ENCODE data around the gene TMEM132C. TPM values are rescaled to one million over a fixed set of nuclear protein-coding genes. Genes with fewer than 3 reads are reported as not detected.

Gene TMEM132C
- total RNA-seq, 1 experiment from 2014 or later, result not detected

DNA sequence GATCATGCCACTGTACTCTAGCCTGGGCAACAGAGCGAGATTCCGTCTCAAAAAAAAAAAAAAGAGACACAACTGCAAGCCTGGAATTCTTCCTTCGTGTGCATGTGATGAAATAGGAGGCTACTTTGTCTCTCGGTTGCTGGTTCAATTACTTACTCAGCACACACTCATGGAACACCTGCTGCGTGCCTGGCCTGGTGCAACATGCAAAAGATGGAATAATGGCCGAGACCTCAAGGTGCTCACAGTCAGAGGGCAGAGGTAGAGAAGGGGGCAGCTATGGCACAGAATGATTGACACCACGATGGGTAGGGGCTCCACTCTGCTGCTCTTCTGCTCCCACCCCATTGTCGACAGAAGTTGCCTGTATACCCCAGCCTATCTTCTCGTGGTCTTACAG, 444.5 kb downstream of the TMEM132C start:
- ATAC-seq, result no peak
- no peak for DNase-seq (ENCODE audit: low spot score)
- TF ChIP-seq CREB1 (CRISPR knock-in tag; IDR thresholded peaks at IDR 0.05), result no peak
- TF ChIP-seq, protein P1, sequence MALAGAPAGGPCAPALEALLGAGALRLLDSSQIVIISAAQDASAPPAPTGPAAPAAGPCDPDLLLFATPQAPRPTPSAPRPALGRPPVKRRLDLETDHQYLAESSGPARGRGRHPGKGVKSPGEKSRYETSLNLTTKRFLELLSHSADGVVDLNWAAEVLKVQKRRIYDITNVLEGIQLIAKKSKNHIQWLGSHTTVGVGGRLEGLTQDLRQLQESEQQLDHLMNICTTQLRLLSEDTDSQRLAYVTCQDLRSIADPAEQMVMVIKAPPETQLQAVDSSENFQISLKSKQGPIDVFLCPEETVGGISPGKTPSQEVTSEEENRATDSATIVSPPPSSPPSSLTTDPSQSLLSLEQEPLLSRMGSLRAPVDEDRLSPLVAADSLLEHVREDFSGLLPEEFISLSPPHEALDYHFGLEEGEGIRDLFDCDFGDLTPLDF (CRISPR knock-in tag; IDR thresholded peaks at IDR 0.05), result no peak
- TF ChIP-seq HMGA2 (CRISPR knock-in tag; IDR thresholded peaks at IDR 0.05), result no peak
- TF ChIP-seq TP53 (CRISPR knock-in tag; IDR thresholded peaks at IDR 0.05), result no peak
- TF ChIP-seq, protein P2, sequence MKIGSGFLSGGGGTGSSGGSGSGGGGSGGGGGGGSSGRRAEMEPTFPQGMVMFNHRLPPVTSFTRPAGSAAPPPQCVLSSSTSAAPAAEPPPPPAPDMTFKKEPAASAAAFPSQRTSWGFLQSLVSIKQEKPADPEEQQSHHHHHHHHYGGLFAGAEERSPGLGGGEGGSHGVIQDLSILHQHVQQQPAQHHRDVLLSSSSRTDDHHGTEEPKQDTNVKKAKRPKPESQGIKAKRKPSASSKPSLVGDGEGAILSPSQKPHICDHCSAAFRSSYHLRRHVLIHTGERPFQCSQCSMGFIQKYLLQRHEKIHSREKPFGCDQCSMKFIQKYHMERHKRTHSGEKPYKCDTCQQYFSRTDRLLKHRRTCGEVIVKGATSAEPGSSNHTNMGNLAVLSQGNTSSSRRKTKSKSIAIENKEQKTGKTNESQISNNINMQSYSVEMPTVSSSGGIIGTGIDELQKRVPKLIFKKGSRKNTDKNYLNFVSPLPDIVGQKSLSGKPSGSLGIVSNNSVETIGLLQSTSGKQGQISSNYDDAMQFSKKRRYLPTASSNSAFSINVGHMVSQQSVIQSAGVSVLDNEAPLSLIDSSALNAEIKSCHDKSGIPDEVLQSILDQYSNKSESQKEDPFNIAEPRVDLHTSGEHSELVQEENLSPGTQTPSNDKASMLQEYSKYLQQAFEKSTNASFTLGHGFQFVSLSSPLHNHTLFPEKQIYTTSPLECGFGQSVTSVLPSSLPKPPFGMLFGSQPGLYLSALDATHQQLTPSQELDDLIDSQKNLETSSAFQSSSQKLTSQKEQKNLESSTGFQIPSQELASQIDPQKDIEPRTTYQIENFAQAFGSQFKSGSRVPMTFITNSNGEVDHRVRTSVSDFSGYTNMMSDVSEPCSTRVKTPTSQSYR (CRISPR knock-in tag; IDR thresholded peaks at IDR 0.05), result no peak
- no peak for TF ChIP-seq FOXP1 (CRISPR knock-in tag; IDR thresholded peaks at IDR 0.05; ENCODE audit: borderline replicate concordance)
- TF ChIP-seq, protein P3, sequence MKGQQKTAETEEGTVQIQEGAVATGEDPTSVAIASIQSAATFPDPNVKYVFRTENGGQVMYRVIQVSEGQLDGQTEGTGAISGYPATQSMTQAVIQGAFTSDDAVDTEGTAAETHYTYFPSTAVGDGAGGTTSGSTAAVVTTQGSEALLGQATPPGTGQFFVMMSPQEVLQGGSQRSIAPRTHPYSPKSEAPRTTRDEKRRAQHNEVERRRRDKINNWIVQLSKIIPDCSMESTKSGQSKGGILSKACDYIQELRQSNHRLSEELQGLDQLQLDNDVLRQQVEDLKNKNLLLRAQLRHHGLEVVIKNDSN (CRISPR knock-in tag; IDR thresholded peaks at IDR 0.05), result no peak
- no peak for TF ChIP-seq KAT7 (CRISPR knock-in tag; IDR thresholded peaks at IDR 0.05; ENCODE audit: borderline replicate concordance)
- no peak for TF ChIP-seq ESRRA (CRISPR knock-in tag; IDR thresholded peaks at IDR 0.05; ENCODE audit: borderline replicate concordance)
- TF ChIP-seq, protein P4, sequence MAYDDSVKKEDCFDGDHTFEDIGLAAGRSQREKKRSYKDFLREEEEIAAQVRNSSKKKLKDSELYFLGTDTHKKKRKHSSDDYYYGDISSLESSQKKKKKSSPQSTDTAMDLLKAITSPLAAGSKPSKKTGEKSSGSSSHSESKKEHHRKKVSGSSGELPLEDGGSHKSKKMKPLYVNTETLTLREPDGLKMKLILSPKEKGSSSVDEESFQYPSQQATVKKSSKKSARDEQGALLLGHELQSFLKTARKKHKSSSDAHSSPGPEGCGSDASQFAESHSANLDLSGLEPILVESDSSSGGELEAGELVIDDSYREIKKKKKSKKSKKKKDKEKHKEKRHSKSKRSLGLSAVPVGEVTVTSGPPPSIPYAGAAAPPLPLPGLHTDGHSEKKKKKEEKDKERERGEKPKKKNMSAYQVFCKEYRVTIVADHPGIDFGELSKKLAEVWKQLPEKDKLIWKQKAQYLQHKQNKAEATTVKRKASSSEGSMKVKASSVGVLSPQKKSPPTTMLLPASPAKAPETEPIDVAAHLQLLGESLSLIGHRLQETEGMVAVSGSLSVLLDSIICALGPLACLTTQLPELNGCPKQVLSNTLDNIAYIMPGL (CRISPR knock-in tag; IDR thresholded peaks at IDR 0.05), result no peak
- TF ChIP-seq IRF2 (CRISPR knock-in tag; IDR thresholded peaks at IDR 0.05; ENCODE audit: borderline replicate concordance, low read depth), result no peak
- TF ChIP-seq, protein P5, sequence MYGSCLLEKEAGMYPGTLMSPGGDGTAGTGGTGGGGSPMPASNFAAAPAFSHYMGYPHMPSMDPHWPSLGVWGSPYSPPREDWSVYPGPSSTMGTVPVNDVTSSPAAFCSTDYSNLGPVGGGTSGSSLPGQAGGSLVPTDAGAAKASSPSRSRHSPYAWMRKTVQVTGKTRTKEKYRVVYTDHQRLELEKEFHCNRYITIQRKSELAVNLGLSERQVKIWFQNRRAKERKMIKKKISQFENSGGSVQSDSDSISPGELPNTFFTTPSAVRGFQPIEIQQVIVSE (CRISPR knock-in tag; IDR thresholded peaks at IDR 0.05; ENCODE audit: borderline replicate concordance), result no peak
- no peak for TF ChIP-seq RORB (CRISPR knock-in tag; IDR thresholded peaks at IDR 0.05)
- H3K27me3 Mint-ChIP-seq (ENCODE audit: low read depth), result peaks cover 8% of the 10 kb centered on the region
- no peak overlapping the region for H3K4me3 Mint-ChIP-seq
- no peak overlapping the region for H3K27ac Mint-ChIP-seq
- ChIA-PET POLR2A (no interaction called here), CTCF (no interaction called here)
- H3K9me3 Mint-ChIP-seq, result peaks cover 65% of the 10 kb centered on the region
- no peaks in the 10 kb centered on the region for H3K4me1 Mint-ChIP-seq
- H3K36me3 Mint-ChIP-seq, result peaks cover 67% of the 10 kb centered on the region

DNA sequence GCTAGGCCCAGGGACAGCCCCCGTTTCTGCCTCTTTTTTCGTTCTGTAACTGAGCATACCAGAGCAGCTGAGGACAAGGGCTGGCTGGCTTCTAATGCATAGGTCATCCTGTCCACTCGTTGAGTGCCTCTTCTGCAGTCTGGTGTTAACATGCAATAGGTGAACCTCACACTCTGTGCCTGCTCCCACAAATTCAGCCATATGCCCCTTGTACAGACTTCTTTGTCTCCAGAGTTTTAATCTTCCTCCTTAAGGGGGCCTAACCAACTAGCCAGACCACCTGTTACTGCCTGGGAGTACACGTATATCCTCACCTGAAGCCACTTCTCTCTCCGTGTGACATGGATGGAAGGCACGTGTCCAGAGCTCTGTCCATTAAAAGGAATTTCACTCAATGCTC, 445.7 kb downstream of the TMEM132C start:
- ChIA-PET CTCF (no interaction called here), POLR2A (no interaction called here)
- peaks cover 64% of the 10 kb centered on the region for H3K36me3 Mint-ChIP-seq
- H3K9me3 Mint-ChIP-seq, result peaks cover 67% of the 10 kb centered on the region
- DNase-seq (ENCODE audit: low spot score) (no peak), ATAC-seq (no peak)
- H3K4me1 Mint-ChIP-seq, result no peaks in the 10 kb centered on the region
- H3K4me3 Mint-ChIP-seq, result no peak overlapping the region
- H3K27me3 Mint-ChIP-seq (ENCODE audit: low read depth), result peaks cover 8% of the 10 kb centered on the region
- no peak overlapping the region for H3K27ac Mint-ChIP-seq
- TF ChIP-seq, protein P6, sequence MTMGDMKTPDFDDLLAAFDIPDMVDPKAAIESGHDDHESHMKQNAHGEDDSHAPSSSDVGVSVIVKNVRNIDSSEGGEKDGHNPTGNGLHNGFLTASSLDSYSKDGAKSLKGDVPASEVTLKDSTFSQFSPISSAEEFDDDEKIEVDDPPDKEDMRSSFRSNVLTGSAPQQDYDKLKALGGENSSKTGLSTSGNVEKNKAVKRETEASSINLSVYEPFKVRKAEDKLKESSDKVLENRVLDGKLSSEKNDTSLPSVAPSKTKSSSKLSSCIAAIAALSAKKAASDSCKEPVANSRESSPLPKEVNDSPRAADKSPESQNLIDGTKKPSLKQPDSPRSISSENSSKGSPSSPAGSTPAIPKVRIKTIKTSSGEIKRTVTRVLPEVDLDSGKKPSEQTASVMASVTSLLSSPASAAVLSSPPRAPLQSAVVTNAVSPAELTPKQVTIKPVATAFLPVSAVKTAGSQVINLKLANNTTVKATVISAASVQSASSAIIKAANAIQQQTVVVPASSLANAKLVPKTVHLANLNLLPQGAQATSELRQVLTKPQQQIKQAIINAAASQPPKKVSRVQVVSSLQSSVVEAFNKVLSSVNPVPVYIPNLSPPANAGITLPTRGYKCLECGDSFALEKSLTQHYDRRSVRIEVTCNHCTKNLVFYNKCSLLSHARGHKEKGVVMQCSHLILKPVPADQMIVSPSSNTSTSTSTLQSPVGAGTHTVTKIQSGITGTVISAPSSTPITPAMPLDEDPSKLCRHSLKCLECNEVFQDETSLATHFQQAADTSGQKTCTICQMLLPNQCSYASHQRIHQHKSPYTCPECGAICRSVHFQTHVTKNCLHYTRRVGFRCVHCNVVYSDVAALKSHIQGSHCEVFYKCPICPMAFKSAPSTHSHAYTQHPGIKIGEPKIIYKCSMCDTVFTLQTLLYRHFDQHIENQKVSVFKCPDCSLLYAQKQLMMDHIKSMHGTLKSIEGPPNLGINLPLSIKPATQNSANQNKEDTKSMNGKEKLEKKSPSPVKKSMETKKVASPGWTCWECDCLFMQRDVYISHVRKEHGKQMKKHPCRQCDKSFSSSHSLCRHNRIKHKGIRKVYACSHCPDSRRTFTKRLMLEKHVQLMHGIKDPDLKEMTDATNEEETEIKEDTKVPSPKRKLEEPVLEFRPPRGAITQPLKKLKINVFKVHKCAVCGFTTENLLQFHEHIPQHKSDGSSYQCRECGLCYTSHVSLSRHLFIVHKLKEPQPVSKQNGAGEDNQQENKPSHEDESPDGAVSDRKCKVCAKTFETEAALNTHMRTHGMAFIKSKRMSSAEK (CRISPR knock-in tag; IDR thresholded peaks at IDR 0.05; ENCODE audit: borderline replicate concordance), result no peak
- TF ChIP-seq JAZF1 (CRISPR knock-in tag; IDR thresholded peaks at IDR 0.05), result no peak
- no peak for TF ChIP-seq ZNF219 (CRISPR knock-in tag; IDR thresholded peaks at IDR 0.05; ENCODE audit: borderline replicate concordance)
- TF ChIP-seq, protein P7, sequence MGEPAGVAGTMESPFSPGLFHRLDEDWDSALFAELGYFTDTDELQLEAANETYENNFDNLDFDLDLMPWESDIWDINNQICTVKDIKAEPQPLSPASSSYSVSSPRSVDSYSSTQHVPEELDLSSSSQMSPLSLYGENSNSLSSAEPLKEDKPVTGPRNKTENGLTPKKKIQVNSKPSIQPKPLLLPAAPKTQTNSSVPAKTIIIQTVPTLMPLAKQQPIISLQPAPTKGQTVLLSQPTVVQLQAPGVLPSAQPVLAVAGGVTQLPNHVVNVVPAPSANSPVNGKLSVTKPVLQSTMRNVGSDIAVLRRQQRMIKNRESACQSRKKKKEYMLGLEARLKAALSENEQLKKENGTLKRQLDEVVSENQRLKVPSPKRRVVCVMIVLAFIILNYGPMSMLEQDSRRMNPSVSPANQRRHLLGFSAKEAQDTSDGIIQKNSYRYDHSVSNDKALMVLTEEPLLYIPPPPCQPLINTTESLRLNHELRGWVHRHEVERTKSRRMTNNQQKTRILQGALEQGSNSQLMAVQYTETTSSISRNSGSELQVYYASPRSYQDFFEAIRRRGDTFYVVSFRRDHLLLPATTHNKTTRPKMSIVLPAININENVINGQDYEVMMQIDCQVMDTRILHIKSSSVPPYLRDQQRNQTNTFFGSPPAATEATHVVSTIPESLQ (CRISPR knock-in tag; IDR thresholded peaks at IDR 0.05), result no peak
- TF ChIP-seq, protein P8, sequence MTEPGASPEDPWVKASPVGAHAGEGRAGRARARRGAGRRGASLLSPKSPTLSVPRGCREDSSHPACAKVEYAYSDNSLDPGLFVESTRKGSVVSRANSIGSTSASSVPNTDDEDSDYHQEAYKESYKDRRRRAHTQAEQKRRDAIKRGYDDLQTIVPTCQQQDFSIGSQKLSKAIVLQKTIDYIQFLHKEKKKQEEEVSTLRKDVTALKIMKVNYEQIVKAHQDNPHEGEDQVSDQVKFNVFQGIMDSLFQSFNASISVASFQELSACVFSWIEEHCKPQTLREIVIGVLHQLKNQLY (CRISPR knock-in tag; IDR thresholded peaks at IDR 0.05), result no peak
- TF ChIP-seq, protein P9, sequence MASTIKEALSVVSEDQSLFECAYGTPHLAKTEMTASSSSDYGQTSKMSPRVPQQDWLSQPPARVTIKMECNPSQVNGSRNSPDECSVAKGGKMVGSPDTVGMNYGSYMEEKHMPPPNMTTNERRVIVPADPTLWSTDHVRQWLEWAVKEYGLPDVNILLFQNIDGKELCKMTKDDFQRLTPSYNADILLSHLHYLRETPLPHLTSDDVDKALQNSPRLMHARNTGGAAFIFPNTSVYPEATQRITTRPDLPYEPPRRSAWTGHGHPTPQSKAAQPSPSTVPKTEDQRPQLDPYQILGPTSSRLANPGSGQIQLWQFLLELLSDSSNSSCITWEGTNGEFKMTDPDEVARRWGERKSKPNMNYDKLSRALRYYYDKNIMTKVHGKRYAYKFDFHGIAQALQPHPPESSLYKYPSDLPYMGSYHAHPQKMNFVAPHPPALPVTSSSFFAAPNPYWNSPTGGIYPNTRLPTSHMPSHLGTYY (CRISPR knock-in tag; IDR thresholded peaks at IDR 0.05), result no peak
- no peak for TF ChIP-seq NR1H2 (CRISPR knock-in tag; IDR thresholded peaks at IDR 0.05)

Data from WTC11 (cell line).